HepG2 (cell line): ENCODE data around the gene GNB1. TPM values are rescaled to one million over a fixed set of nuclear protein-coding genes. Genes with fewer than 3 reads are reported as not detected.

Experiments used
- ATAC-seq: fragments of 200-7000 bp; cut with Tn5 transposase; 3 replicates; pipeline ENCODE4 v1.9.1; 2020; ENCODE audit warnings: mild to moderate bottlenecking, moderate library complexity
- BruUV-seq: library from RNA; stranded (reverse); fragments of 400-500 nt; replicated peaks from 2 replicates; lab custom pipeline; 2021; lab: Mats Ljungman, UMichigan
- CTCF ChIA-PET: fragments of 300-600 bp; formaldehyde crosslinking; extraction: SDS; loops from one replicate; lab custom pipeline; 2021; ENCODE audit warnings: low total read pairs, inconsistent platforms, low intra/inter-chr PET ratio; lab: Yijun Ruan, JAX
- POLR2A ChIA-PET: fragments of 350-600 bp; sonication (Branson Sonifier 250); formaldehyde crosslinking; loops from one replicate; lab custom pipeline; 2020; ENCODE audit warnings: antibody characterized with exemption, inconsistent platforms; lab: Yijun Ruan, JAX
- DNase-seq: peaks from one replicate; pipeline ENCODE4 v3.0.0-alpha.2; 2015; ENCODE audit warnings: low spot score
- FAIRE-seq: peaks from 3 replicates; lab custom pipeline; 2011; peaks lifted over from hg19 to GRCh38; lab: Jason Lieb, UNC
- H2AFZ ChIP-seq: one replicate; pipeline ENCODE4 v1.6.1; 2011; ENCODE audit warnings: low read length, inconsistent platforms
- H3K27ac ChIP-seq: fragments of 300-600 bp; 3 replicates; pipeline ENCODE4 v1.8.0; 2011; ENCODE audit warnings: mixed run types, mild to moderate bottlenecking, mixed read lengths, low read length, inconsistent platforms; ENCODE audit not compliant: insufficient read depth; ENCODE audit errors: extremely low read length
- H3K27me3 ChIP-seq, 2 experiments: fragments of 200-600 bp in 1 of 2; 2 replicates in 1 of 2; 3 replicates in 1 of 2; pipeline versions ENCODE4 v1.6.0 to v1.8.0; 2011; ENCODE audit warnings: low read length in 2 of 2, mild to moderate bottlenecking in 2 of 2, moderate library complexity in 2 of 2, inconsistent platforms in 1 of 2; ENCODE audit not compliant: insufficient read depth in 2 of 2, control insufficient read depth in 1 of 2
- H3K36me3 ChIP-seq, 2 experiments: fragments of 200-600 bp in 1 of 2; replicated peaks in 1 of 2; 2 replicates in 1 of 2; 3 replicates in 1 of 2; pipeline versions ENCODE4 v1.5.1 to v1.8.0; 2011; ENCODE audit warnings: low read length in 2 of 2, inconsistent platforms in 1 of 2; ENCODE audit not compliant: insufficient read depth in 2 of 2, control insufficient read depth in 1 of 2
- H3K4me1 ChIP-seq: 2 replicates; pipeline ENCODE4 v1.5.1; 2012; ENCODE audit warnings: low read length, inconsistent platforms; ENCODE audit not compliant: insufficient read depth
- H3K4me2 ChIP-seq: 2 replicates; pipeline ENCODE4 v1.6.0; 2011; ENCODE audit warnings: low read depth, low read length, inconsistent platforms
- H3K4me3 ChIP-seq, 3 experiments: fragments of 200-600 bp in 1 of 3; sonication (generic), shearing (Covaris generic) in 1 of 3; replicated peaks in 1 of 3; 2 replicates each; pipeline ENCODE4 v1.5.1; 2011 to 2016; ENCODE audit warnings: low read length in 3 of 3, inconsistent platforms in 2 of 3, low read depth in 2 of 3, mild to moderate bottlenecking in 2 of 3, control low read depth in 1 of 3, mixed read lengths in 1 of 3; ENCODE audit not compliant: insufficient read depth in 1 of 3
- H3K79me2 ChIP-seq: one replicate; pipeline ENCODE4 v1.6.1; 2011; ENCODE audit warnings: low read length, inconsistent platforms; ENCODE audit not compliant: insufficient read depth
- H3K9ac ChIP-seq: 2 replicates; pipeline ENCODE4 v1.6.0; 2011; ENCODE audit warnings: mild to moderate bottlenecking, low read depth, low read length, inconsistent platforms; ENCODE audit not compliant: insufficient read depth
- H3K9me3 ChIP-seq: 2 replicates; pipeline ENCODE4 v1.5.1; 2012; ENCODE audit warnings: mild to moderate bottlenecking, low read length
- H4K20me1 ChIP-seq: 2 replicates; pipeline ENCODE4 v1.6.0; 2011; ENCODE audit warnings: inconsistent platforms, mild to moderate bottlenecking, low read length, moderate library complexity; ENCODE audit not compliant: insufficient read depth
- SRSF9 ChIP-seq: fragments of 200-400 bp; formaldehyde crosslinking; IDR thresholded peaks from 2 replicates; pipeline ENCODE4 v1.6.1; 2018; ENCODE audit warnings: borderline replicate concordance, mild to moderate bottlenecking, low read depth, low read length; ENCODE audit not compliant: insufficient read depth, poor library complexity, severe bottlenecking
- ZNF121 ChIP-seq: sonication (generic); formaldehyde crosslinking; IDR thresholded peaks from 2 replicates; pipeline ENCODE4 v1.5.0; 2020; ENCODE audit warnings: mild to moderate bottlenecking, missing genetic modification reagents
- WGBS: methylation state at CpG from one replicate; pipeline ENCODE4 v1.1.6; 2017; ENCODE audit warnings: low lambda C conversion rate; 5-methylcytosine and 5-hydroxymethylcytosine counted together
- in situ Hi-C: cut with HindIII; loops from 2 replicates; pipeline ENCODE4 v1.10.0; 2017; ENCODE audit warnings: low pct_unique_long_range_greater_than_20kb; ENCODE audit not compliant: extremely low pct_ligation_motif_present
- intact Hi-C: fragments of 100-400 bp; cut with micrococcal nuclease; formaldehyde crosslinking; loops from one replicate; pipeline ENCODE4 v1.10.0; 2022; ENCODE audit not compliant: unreplicated experiment
- polyA plus RNA-seq, 8 experiments: library from polyadenylated mRNA; depleted of rRNA in 3 of 8; stranded (reverse) in 7 of 8; unstranded in 1 of 8; fragments of >200 nt; fragmentation: Illumina TruSeq in 4 of 8; extraction: Trizol in 4 of 8; gene quantifications; 2 replicates each; pipeline versions ENCODE4 v1.2.1 to v1.2.3, GENCODE V29; 2011 to 2016; ENCODE audit warnings: low read depth in 4 of 8, missing spikeins in 1 of 8, mixed read lengths in 1 of 8; ENCODE audit not compliant: insufficient read depth in 1 of 8
- total RNA-seq, 5 experiments: library from RNA; depleted of rRNA; stranded (reverse); fragments of >200 nt; fragmentation: Illumina TruSeq; extraction: Trizol; gene quantifications; 2 replicates each; pipeline ENCODE4 v1.2.3, GENCODE V29; 2016; ENCODE audit warnings: low read depth in 1 of 5
- TF ChIP-seq, protein P1 (sequence below): sonication (generic); formaldehyde crosslinking; IDR thresholded peaks from 2 replicates; pipeline ENCODE4 v1.8.1; 2023; ENCODE audit warnings: mild to moderate bottlenecking, missing genetic modification reagents
- TF ChIP-seq, protein P2 (sequence below): sonication (generic); formaldehyde crosslinking; IDR thresholded peaks from 2 replicates; pipeline ENCODE4 v1.5.0; 2020; ENCODE audit warnings: mild to moderate bottlenecking, missing genetic modification reagents

GNB1 gene
- total and polyA plus RNA-seq, 2 of the 13 experiments (the other 11 are each of a cell fraction or from before 2014, with no cell fraction given): 66.2 to 327 TPM

DNA sequence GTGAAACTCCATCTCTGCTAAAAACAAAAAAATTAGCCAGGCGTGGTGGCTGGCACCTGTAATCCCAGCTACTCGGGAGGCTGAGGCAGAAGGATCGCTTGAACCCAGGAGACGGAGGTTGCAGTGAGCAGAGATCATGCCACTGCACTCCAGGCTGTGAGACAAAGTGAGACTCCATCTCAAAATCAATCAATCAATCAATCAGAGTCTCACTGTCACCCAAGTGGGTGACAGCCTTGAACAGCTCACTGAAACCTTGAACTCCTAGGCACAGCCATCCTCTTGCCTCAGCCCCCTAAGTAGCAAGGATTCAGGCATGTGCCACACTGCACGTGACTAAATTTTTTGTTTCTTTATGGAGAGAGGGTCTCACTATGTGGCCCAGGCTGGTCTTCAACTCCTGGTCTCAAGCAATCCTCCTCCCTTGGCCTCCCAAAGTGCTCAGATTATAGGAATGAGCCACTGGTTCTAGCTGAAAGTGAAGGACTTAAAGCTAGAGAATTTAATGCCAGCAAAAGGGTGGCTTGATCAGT, 44.4 kb downstream of the GNB1 start:
- in situ Hi-C loops: no loop called here
- no peak overlapping the region for H3K4me3 ChIP-seq
- TF ChIP-seq ZNF121 (CRISPR knock-in tag): 0 out of 2 replicates have a peak, but pooled peaks have one; percentile 8
- no peak for TF ChIP-seq SRSF9
- TF ChIP-seq, protein P1, sequence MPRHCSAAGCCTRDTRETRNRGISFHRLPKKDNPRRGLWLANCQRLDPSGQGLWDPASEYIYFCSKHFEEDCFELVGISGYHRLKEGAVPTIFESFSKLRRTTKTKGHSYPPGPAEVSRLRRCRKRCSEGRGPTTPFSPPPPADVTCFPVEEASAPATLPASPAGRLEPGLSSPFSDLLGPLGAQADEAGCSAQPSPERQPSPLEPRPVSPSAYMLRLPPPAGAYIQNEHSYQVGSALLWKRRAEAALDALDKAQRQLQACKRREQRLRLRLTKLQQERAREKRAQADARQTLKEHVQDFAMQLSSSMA (CRISPR knock-in tag): 0 out of 2 replicates have a peak, but pooled peaks have one; percentile 25
- TF ChIP-seq, protein P2, sequence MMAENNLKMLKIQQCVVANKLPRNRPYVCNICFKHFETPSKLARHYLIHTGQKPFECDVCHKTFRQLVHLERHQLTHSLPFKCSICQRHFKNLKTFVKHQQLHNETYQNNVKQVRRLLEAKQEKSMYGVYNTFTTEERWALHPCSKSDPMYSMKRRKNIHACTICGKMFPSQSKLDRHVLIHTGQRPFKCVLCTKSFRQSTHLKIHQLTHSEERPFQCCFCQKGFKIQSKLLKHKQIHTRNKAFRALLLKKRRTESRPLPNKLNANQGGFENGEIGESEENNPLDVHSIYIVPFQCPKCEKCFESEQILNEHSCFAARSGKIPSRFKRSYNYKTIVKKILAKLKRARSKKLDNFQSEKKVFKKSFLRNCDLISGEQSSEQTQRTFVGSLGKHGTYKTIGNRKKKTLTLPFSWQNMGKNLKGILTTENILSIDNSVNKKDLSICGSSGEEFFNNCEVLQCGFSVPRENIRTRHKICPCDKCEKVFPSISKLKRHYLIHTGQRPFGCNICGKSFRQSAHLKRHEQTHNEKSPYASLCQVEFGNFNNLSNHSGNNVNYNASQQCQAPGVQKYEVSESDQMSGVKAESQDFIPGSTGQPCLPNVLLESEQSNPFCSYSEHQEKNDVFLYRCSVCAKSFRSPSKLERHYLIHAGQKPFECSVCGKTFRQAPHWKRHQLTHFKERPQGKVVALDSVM (CRISPR knock-in tag): peak; percentile 17; the same call in 1 of the 2 replicates
- TF ChIP-seq, all 625 proteins: peak for 3
- no TSS peak for BruUV-seq
- FAIRE-seq (no peak), DNase-seq (no peak), ATAC-seq (no peak)
- intact Hi-C loops: no loop called here
- H3K9ac ChIP-seq: no peak overlapping the region
- peaks cover 81% of the 10 kb centered on the region for H3K79me2 ChIP-seq
- WGBS: 97% methylated on average over 5 of the region's 5 CpGs
- H3K27me3 ChIP-seq: no peaks in the 10 kb centered on the region
- ChIA-PET POLR2A (no interaction called here), CTCF (no interaction called here)
- H2AFZ ChIP-seq: no peak overlapping the region
- no peaks in the 10 kb centered on the region for H3K9me3 ChIP-seq
- no peak overlapping the region for H3K4me2 ChIP-seq
- H3K4me1 ChIP-seq: peaks cover 28% of the 10 kb centered on the region
- H3K36me3 ChIP-seq: peaks cover 7 to 8% of the 10 kb centered on the region in 2 experiments; a peak in 4 of 5 replicates
- H3K27ac ChIP-seq: no peak overlapping the region
- H4K20me1 ChIP-seq: peaks cover 34% of the 10 kb centered on the region
